Measurements from ENCODE around the gene STEAP4. TPM values are rescaled to one million over a fixed set of nuclear protein-coding genes. Genes with fewer than 3 reads are reported as not detected.

STEAP4 gene
- total RNA-seq, result under 1 TPM; 0.05 to 0.10 (median 0.05) TPM

- H3K9me3 Mint-ChIP-seq, result no peaks in the 10 kb centered on the region
- DNase-seq (no peak), ATAC-seq (no peak)
- peaks cover 3% of the 10 kb centered on the region for H3K4me1 Mint-ChIP-seq (ENCODE audit: low read depth)
- H3K27me3 Mint-ChIP-seq (ENCODE audit: low read depth), result peaks cover 20% of the 10 kb centered on the region
- H3K36me3 Mint-ChIP-seq (ENCODE audit: insufficient read depth), result no peaks in the 10 kb centered on the region
- no peak within 1 kb of the TSS for H3K4me3 Mint-ChIP-seq
These were observed at the start of gene STEAP4 for GRCh38 chr7:88306590-88307048. Gene STEAP4, minus strand, starts transcription at chr7:88306894. Its CDS starts 22,625 bp downstream, at chr7:88284269.

GRCh38 chr7:88355011-88355410 is 48.3 kb upstream of the STEAP4 start:
- no peak for ATAC-seq
- H3K27me3 Mint-ChIP-seq (ENCODE audit: low read depth), result no peaks in the 10 kb centered on the region
- H3K4me1 Mint-ChIP-seq (ENCODE audit: low read depth), result no peaks in the 10 kb centered on the region
- H3K36me3 Mint-ChIP-seq (ENCODE audit: insufficient read depth), result no peaks in the 10 kb centered on the region
- no peaks in the 10 kb centered on the region for H3K9me3 Mint-ChIP-seq
- no peak overlapping the region for H3K4me3 Mint-ChIP-seq
- no peak for DNase-seq

GRCh38 chr7:88350118-88350517 is 43.4 kb upstream of the STEAP4 start:
- H3K9me3 Mint-ChIP-seq, result no peaks in the 10 kb centered on the region
- DNase-seq, result no peak
- no peak for ATAC-seq
- H3K36me3 Mint-ChIP-seq (ENCODE audit: insufficient read depth), result no peaks in the 10 kb centered on the region
- H3K4me1 Mint-ChIP-seq (ENCODE audit: low read depth), result no peaks in the 10 kb centered on the region
- no peak overlapping the region for H3K4me3 Mint-ChIP-seq
- peaks cover 4% of the 10 kb centered on the region for H3K27me3 Mint-ChIP-seq (ENCODE audit: low read depth)

GRCh38 chr7:88347517-88347916 is 40.8 kb upstream of the STEAP4 start:
- Mint-ChIP-seq H3K27me3 (ENCODE audit: low read depth) (peaks cover 9% of the 10 kb centered on the region), H3K9me3 (no peaks in the 10 kb centered on the region), H3K4me3 (no peak overlapping the region), H3K36me3 (ENCODE audit: insufficient read depth) (no peaks in the 10 kb centered on the region), H3K4me1 (ENCODE audit: low read depth) (no peaks in the 10 kb centered on the region)
- ATAC-seq (no peak), DNase-seq (no peak)

GRCh38 chr7:88347090-88347489 is 40.4 kb upstream of the STEAP4 start:
- H3K4me3 Mint-ChIP-seq, result no peak overlapping the region
- DNase-seq (no peak), ATAC-seq (no peak)
- no peaks in the 10 kb centered on the region for H3K36me3 Mint-ChIP-seq (ENCODE audit: insufficient read depth)
- H3K4me1 Mint-ChIP-seq (ENCODE audit: low read depth), result no peaks in the 10 kb centered on the region
- peaks cover 10% of the 10 kb centered on the region for H3K27me3 Mint-ChIP-seq (ENCODE audit: low read depth)
- H3K9me3 Mint-ChIP-seq, result no peaks in the 10 kb centered on the region

- Mint-ChIP-seq H3K27me3 (ENCODE audit: low read depth) (peaks cover 10% of the 10 kb centered on the region), H3K9me3 (no peaks in the 10 kb centered on the region), H3K4me3 (no peak overlapping the region), H3K36me3 (ENCODE audit: insufficient read depth) (no peaks in the 10 kb centered on the region), H3K4me1 (ENCODE audit: low read depth) (no peaks in the 10 kb centered on the region)
- no peak for ATAC-seq
- no peak for DNase-seq
These were observed 39.7 kb upstream of the STEAP4 start for GRCh38 chr7:88346357-88346756.

- no peak for DNase-seq
- no peaks in the 10 kb centered on the region for H3K36me3 Mint-ChIP-seq (ENCODE audit: insufficient read depth)
- H3K27me3 Mint-ChIP-seq (ENCODE audit: low read depth), result peaks cover 10% of the 10 kb centered on the region
- no peaks in the 10 kb centered on the region for H3K9me3 Mint-ChIP-seq
- ATAC-seq, result no peak
- no peaks in the 10 kb centered on the region for H3K4me1 Mint-ChIP-seq (ENCODE audit: low read depth)
- H3K4me3 Mint-ChIP-seq, result no peak overlapping the region
These were observed 38.5 kb upstream of the STEAP4 start for GRCh38 chr7:88344956-88345832.

- no peak for ATAC-seq
- Mint-ChIP-seq H3K4me1 (ENCODE audit: low read depth) (no peaks in the 10 kb centered on the region), H3K36me3 (ENCODE audit: insufficient read depth) (no peaks in the 10 kb centered on the region), H3K4me3 (no peak overlapping the region), H3K9me3 (no peaks in the 10 kb centered on the region), H3K27me3 (ENCODE audit: low read depth) (peaks cover 10% of the 10 kb centered on the region)
- no peak for DNase-seq
These were observed 37.6 kb upstream of the STEAP4 start for GRCh38 chr7:88344271-88344670.

GRCh38 chr7:88339195-88339922 is 32.7 kb upstream of the STEAP4 start:
- Mint-ChIP-seq H3K4me1 (ENCODE audit: low read depth) (no peaks in the 10 kb centered on the region), H3K36me3 (ENCODE audit: insufficient read depth) (no peaks in the 10 kb centered on the region), H3K27me3 (ENCODE audit: low read depth) (peaks cover 7% of the 10 kb centered on the region), H3K9me3 (no peaks in the 10 kb centered on the region), H3K4me3 (no peak overlapping the region)
- no peak for DNase-seq
- no peak for ATAC-seq

- H3K9me3 Mint-ChIP-seq, result no peaks in the 10 kb centered on the region
- no peak for DNase-seq
- H3K36me3 Mint-ChIP-seq (ENCODE audit: insufficient read depth), result no peaks in the 10 kb centered on the region
- no peak for ATAC-seq
- peaks cover 7% of the 10 kb centered on the region for H3K27me3 Mint-ChIP-seq (ENCODE audit: low read depth)
- H3K4me1 Mint-ChIP-seq (ENCODE audit: low read depth), result no peaks in the 10 kb centered on the region
- no peak overlapping the region for H3K4me3 Mint-ChIP-seq
These were observed 31.8 kb upstream of the STEAP4 start for GRCh38 chr7:88338503-88338902.

GRCh38 chr7:88337572-88337971 is 30.9 kb upstream of the STEAP4 start:
- H3K36me3 Mint-ChIP-seq (ENCODE audit: insufficient read depth), result no peaks in the 10 kb centered on the region
- no peaks in the 10 kb centered on the region for H3K4me1 Mint-ChIP-seq (ENCODE audit: low read depth)
- DNase-seq (no peak), ATAC-seq (no peak)
- peaks cover 5% of the 10 kb centered on the region for H3K27me3 Mint-ChIP-seq (ENCODE audit: low read depth)
- no peaks in the 10 kb centered on the region for H3K9me3 Mint-ChIP-seq
- H3K4me3 Mint-ChIP-seq, result no peak overlapping the region

GRCh38 chr7:88331322-88331721 is 24.6 kb upstream of the STEAP4 start:
- no peak for DNase-seq
- Mint-ChIP-seq H3K27me3 (ENCODE audit: low read depth) (peaks cover 6% of the 10 kb centered on the region), H3K4me3 (no peak overlapping the region), H3K4me1 (ENCODE audit: low read depth) (no peaks in the 10 kb centered on the region), H3K9me3 (no peaks in the 10 kb centered on the region), H3K36me3 (ENCODE audit: insufficient read depth) (no peaks in the 10 kb centered on the region)
- ATAC-seq, result no peak

GRCh38 chr7:88329532-88330463 is 23.1 kb upstream of the STEAP4 start:
- H3K27me3 Mint-ChIP-seq (ENCODE audit: low read depth), result peaks cover 2% of the 10 kb centered on the region
- DNase-seq, result no peak
- no peaks in the 10 kb centered on the region for H3K9me3 Mint-ChIP-seq

GRCh38 chr7:88328787-88329186 is 22.1 kb upstream of the STEAP4 start:
- H3K4me1 Mint-ChIP-seq (ENCODE audit: low read depth), result no peaks in the 10 kb centered on the region
- no peaks in the 10 kb centered on the region for H3K9me3 Mint-ChIP-seq
- H3K27me3 Mint-ChIP-seq (ENCODE audit: low read depth), result peaks cover 2% of the 10 kb centered on the region
- no peak for DNase-seq
- H3K4me3 Mint-ChIP-seq, result no peak overlapping the region
- ATAC-seq, result no peak
- no peaks in the 10 kb centered on the region for H3K36me3 Mint-ChIP-seq (ENCODE audit: insufficient read depth)

More at GRCh38 chr7:88329532-88330463, 23.1 kb upstream of the STEAP4 start:
- H3K4me3 Mint-ChIP-seq, result no peak overlapping the region
- no peak for ATAC-seq
- no peaks in the 10 kb centered on the region for H3K4me1 Mint-ChIP-seq (ENCODE audit: low read depth)
- H3K36me3 Mint-ChIP-seq (ENCODE audit: insufficient read depth), result no peaks in the 10 kb centered on the region

Data from activated T-cell treated with anti-CD3 and anti-CD28 coated beads, Interleukin-2, amount 50 U/mL, for 4 hours (primary cell).